ENCODE measurements around the gene SCD5.

The SCD5 gene

GRCh38 chr4:82681754-82682153 lies 116.8 kb downstream of the SCD5 start:
- no peak for DNase-seq

GRCh38 chr4:82680834-82681233 lies 117.8 kb downstream of the SCD5 start:
- no peak for DNase-seq

GRCh38 chr4:82679531-82679930 lies 119.1 kb downstream of the SCD5 start:
- DNase-seq = no peak

- no peak for DNase-seq
These were observed 120.5 kb downstream of the SCD5 start for GRCh38 chr4:82678051-82678450.

GRCh38 chr4:82677327-82677726 lies 121.3 kb downstream of the SCD5 start:
- DNase-seq = no peak

GRCh38 chr4:82667761-82668480 lies 130.7 kb downstream of the SCD5 start:
- DNase-seq = no peak

- DNase-seq = no peak
These were observed 131.5 kb downstream of the SCD5 start for GRCh38 chr4:82666970-82667665.

- no peak for DNase-seq
These were observed 137.2 kb downstream of the SCD5 start for GRCh38 chr4:82661181-82661992.

GRCh38 chr4:82652062-82652461 lies 146.5 kb downstream of the SCD5 start:
- no peak for DNase-seq

- DNase-seq = no peak
These were observed 147.7 kb downstream of the SCD5 start for GRCh38 chr4:82650868-82651267.

GRCh38 chr4:82648356-82648755 lies 150.2 kb downstream of the SCD5 start:
- no peak for DNase-seq

- DNase-seq = no peak
These were observed 152.5 kb downstream of the SCD5 start for GRCh38 chr4:82645936-82646565.

- no peak for DNase-seq
These were observed 153.9 kb downstream of the SCD5 start for GRCh38 chr4:82644734-82645126.

GRCh38 chr4:82643994-82644733 lies 154.4 kb downstream of the SCD5 start:
- DNase-seq = no peak

- DNase-seq = no peak
These were observed 156.3 kb downstream of the SCD5 start for GRCh38 chr4:82642331-82642730.

- DNase-seq = no peak
These were observed 158.1 kb downstream of the SCD5 start for GRCh38 chr4:82640540-82640939.

GRCh38 chr4:82639971-82640370 lies 158.6 kb downstream of the SCD5 start:
- no peak for DNase-seq

- DNase-seq = no peak
These were observed 160.1 kb downstream of the SCD5 start for GRCh38 chr4:82638479-82638878.

- DNase-seq = no peak
These were observed 168.5 kb downstream of the SCD5 start for GRCh38 chr4:82630079-82630478.

- DNase-seq = no peak
These were observed 169.2 kb downstream of the SCD5 start for GRCh38 chr4:82629238-82630000.

GRCh38 chr4:82626251-82626868 lies 172.2 kb downstream of the SCD5 start:
- DNase-seq = no peak
